DMS 273 treated with DMSO at 0.1 percent for 48 hours (cell line): ENCODE measurements around the gene STEAP2.
A peak's percentile ranks its signal among the peaks of the same experiment; 100 is the strongest.
"Not testable (repeated sequence)": the region's sequence is repeated elsewhere in the genome, so short reads cannot be mapped to it uniquely, and the experiment has no call there.

Experiments used
- DNase-seq: peaks from one replicate; lab custom pipeline; 2025; lab: John Stamatoyannopoulos, UW

STEAP2 gene

GRCh38 chr7:90211391-90212148 lies at the start of gene STEAP2:
Gene STEAP2, plus strand, starts transcription at chr7:90211740. Its CDS starts 13,343 bp downstream, at chr7:90225083.
- DNase-seq = peak; percentile 70

GRCh38 chr7:90163534-90163933 lies 48.0 kb upstream of the STEAP2 start:
- no peak for DNase-seq

- no peak for DNase-seq
These were observed 45.8 kb upstream of the STEAP2 start for GRCh38 chr7:90165724-90166123.

- no peak for DNase-seq
These were observed 45.4 kb upstream of the STEAP2 start for GRCh38 chr7:90166153-90166552.

GRCh38 chr7:90167361-90167760 lies 44.2 kb upstream of the STEAP2 start:
- DNase-seq = no peak

GRCh38 chr7:90169891-90170290 lies 41.6 kb upstream of the STEAP2 start:
- DNase-seq = no peak

- DNase-seq = no peak
These were observed 39.4 kb upstream of the STEAP2 start for GRCh38 chr7:90172121-90172520.

- no peak for DNase-seq
These were observed 38.9 kb upstream of the STEAP2 start for GRCh38 chr7:90172624-90173023.

- no peak for DNase-seq
These were observed 38.3 kb upstream of the STEAP2 start for GRCh38 chr7:90173127-90173844.

- DNase-seq = no peak
These were observed 35.9 kb upstream of the STEAP2 start for GRCh38 chr7:90175667-90176066.

GRCh38 chr7:90176195-90176594 lies 35.3 kb upstream of the STEAP2 start:
- no peak for DNase-seq

- DNase-seq = no peak
These were observed 33.4 kb upstream of the STEAP2 start for GRCh38 chr7:90178166-90178565.

- no peak for DNase-seq
These were observed 32.8 kb upstream of the STEAP2 start for GRCh38 chr7:90178679-90179278.

- DNase-seq = no peak
These were observed 31.4 kb upstream of the STEAP2 start for GRCh38 chr7:90180011-90180585.

- DNase-seq = no peak
These were observed 30.9 kb upstream of the STEAP2 start for GRCh38 chr7:90180649-90181048.

GRCh38 chr7:90181485-90181884 lies 30.1 kb upstream of the STEAP2 start:
- no peak for DNase-seq

GRCh38 chr7:90186290-90186689 lies 25.2 kb upstream of the STEAP2 start:
- not testable (repeated sequence) for DNase-seq

- DNase-seq = no peak
These were observed 24.0 kb upstream of the STEAP2 start for GRCh38 chr7:90187507-90188050.

GRCh38 chr7:90188281-90188680 lies 23.3 kb upstream of the STEAP2 start:
- DNase-seq = no peak

GRCh38 chr7:90190995-90191394 lies 20.5 kb upstream of the STEAP2 start:
- no peak for DNase-seq

- no peak for DNase-seq
These were observed 19.9 kb upstream of the STEAP2 start for GRCh38 chr7:90191648-90192047.
